B cell (primary cell): ENCODE results near the gene CASZ1. TPM values are rescaled to one million over a fixed set of nuclear protein-coding genes. Genes with fewer than 3 reads are reported as not detected.

ENCODE experiments used
- ATAC-seq: fragments of 200-7000 bp; cut with Tn5 transposase; one replicate; pipeline ENCODE4 v1.10.0; 2021; ENCODE audit warnings: low read depth, mild to moderate bottlenecking, moderate number of reproducible peaks, moderate library complexity
- CTCF ChIA-PET: fragments of 350-600 bp; sonication (Branson Sonifier 250); formaldehyde crosslinking; loops from one replicate; lab custom pipeline; 2021; ENCODE audit warnings: antibody characterized with exemption, inconsistent platforms; lab: Charles Lee
- POLR2A ChIA-PET: fragments of 350-600 bp; sonication (Branson Sonifier 250); formaldehyde crosslinking; loops from one replicate; lab custom pipeline; 2021; ENCODE audit warnings: antibody characterized with exemption; lab: Charles Lee
- DNase-seq: peaks from one replicate; pipeline ENCODE4 v3.0.0; 2013
- H2AFZ ChIP-seq: 2 replicates; pipeline ENCODE4 v1.6.1; 2012; ENCODE audit warnings: mild to moderate bottlenecking, low read depth, low read length; ENCODE audit not compliant: insufficient read depth, poor library complexity, severe bottlenecking
- H3K27ac ChIP-seq, 2 donors: 1 replicate in 1 of 2; 2 replicates in 1 of 2; pipeline ENCODE4 v1.5.1; 2012 to 2013; ENCODE audit warnings: low read length in 2 of 2, mild to moderate bottlenecking in 2 of 2, moderate library complexity in 1 of 2
- H3K27me3 ChIP-seq, 4 experiments: fragments of 200-600 bp in 1 of 4; sonication (generic) in 1 of 4; replicated peaks in 1 of 4; 1 replicate in 2 of 4; 2 replicates in 2 of 4; pipeline versions ENCODE4 v1.6.1 to v1.7.0; 2013 to 2016; ENCODE audit warnings: low read length in 3 of 4, mild to moderate bottlenecking in 2 of 4, mixed read lengths in 1 of 4, moderate library complexity in 1 of 4; ENCODE audit not compliant: insufficient read depth in 4 of 4, control insufficient read depth in 3 of 4; ENCODE audit errors: control extremely low read depth in 1 of 4
- H3K36me3 ChIP-seq, 2 experiments: replicated peaks in 1 of 2; 1 replicate in 1 of 2; 2 replicates in 1 of 2; pipeline versions ENCODE4 v1.6.1 to v1.7.1; 2013; ENCODE audit warnings: low read length in 1 of 2; ENCODE audit not compliant: insufficient read depth in 2 of 2, control insufficient read depth in 1 of 2; ENCODE audit errors: control extremely low read depth in 1 of 2, extremely low read depth in 1 of 2
- H3K4me1 ChIP-seq, 2 donors: fragments of 200-600 bp in 1 of 2; sonication (generic) in 1 of 2; 1 replicate in 1 of 2; 2 replicates in 1 of 2; pipeline versions ENCODE4 v1.5.1 to v1.6.1; 2013 to 2017; ENCODE audit warnings: low read length in 2 of 2; ENCODE audit not compliant: control insufficient read depth in 2 of 2, insufficient read depth in 2 of 2
- H3K4me2 ChIP-seq: replicated peaks from 2 replicates; pipeline ENCODE3; 2012; ENCODE audit warnings: mild to moderate bottlenecking, low read depth, low read length; ENCODE audit not compliant: poor library complexity, severe bottlenecking
- H3K4me3 ChIP-seq, 5 experiments: fragments of 200-600 bp in 1 of 5; sonication (generic) in 1 of 5; 1 replicate in 3 of 5; 2 replicates in 2 of 5; pipeline versions ENCODE4 v1.5.1 to v1.7.0; 2011 to 2016; ENCODE audit warnings: low read length in 4 of 5, mild to moderate bottlenecking in 4 of 5, low read depth in 2 of 5, control low read depth in 1 of 5, moderate library complexity in 1 of 5; ENCODE audit not compliant: insufficient read depth in 1 of 5; ENCODE audit errors: control extremely low read depth in 1 of 5, extremely low read depth in 1 of 5
- H3K79me2 ChIP-seq: fragments of 200-600 bp; sonication (generic); one replicate; pipeline ENCODE4 v1.6.0; 2016; ENCODE audit warnings: low read length; ENCODE audit not compliant: control insufficient read depth, insufficient read depth
- H3K9ac ChIP-seq: fragments of 200-600 bp; sonication (generic); 2 replicates; pipeline ENCODE4 v1.6.1; 2017; ENCODE audit warnings: mild to moderate bottlenecking, low read length, moderate library complexity
- H3K9me3 ChIP-seq, 3 donors: one replicate each; pipeline versions ENCODE4 v1.6.1 to v1.7.1; 2013; ENCODE audit warnings: low read length in 2 of 3; ENCODE audit not compliant: control insufficient read depth in 2 of 3, insufficient read depth in 1 of 3; ENCODE audit errors: control extremely low read depth in 1 of 3
- H4K20me1 ChIP-seq: 2 replicates; pipeline ENCODE4 v1.6.0; 2012; ENCODE audit warnings: mild to moderate bottlenecking, low read length; ENCODE audit not compliant: insufficient read depth, control insufficient read depth, poor library complexity, severe bottlenecking
- H3K27ac Mint-ChIP-seq: one replicate; pipeline ENCODE4 v1.8.0; 2021; ENCODE audit warnings: mixed read lengths
- H3K27me3 Mint-ChIP-seq: one replicate; pipeline ENCODE4 v1.8.0; 2021; ENCODE audit warnings: mixed read lengths
- H3K4me1 Mint-ChIP-seq: one replicate; pipeline ENCODE4 v1.8.0; 2021; ENCODE audit warnings: mixed read lengths
- H3K4me3 Mint-ChIP-seq: one replicate; pipeline ENCODE4 v1.8.0; 2021; ENCODE audit warnings: mixed read lengths
- H3K9me3 Mint-ChIP-seq: one replicate; pipeline ENCODE4 v1.8.0; 2022; ENCODE audit warnings: mixed read lengths; ENCODE audit not compliant: insufficient read depth
- EZH2 ChIP-seq: IDR thresholded peaks from 2 replicates; pipeline ENCODE4 v1.6.1; 2012; ENCODE audit warnings: borderline replicate concordance, low read depth, mild to moderate bottlenecking, moderate library complexity, low read length; ENCODE audit not compliant: insufficient read depth, poor library complexity, severe bottlenecking
- WGBS: methylation state at CpG from one replicate; pipeline ENCODE4 v1.1.5; 2013; ENCODE audit warnings: missing lambda C conversion rate; ENCODE audit not compliant: insufficient coverage; 5-methylcytosine and 5-hydroxymethylcytosine counted together
- intact Hi-C: fragments of 100-400 bp; cut with micrococcal nuclease; formaldehyde crosslinking; loops from one replicate; pipeline ENCODE4 v1.10.0; 2022
- polyA plus RNA-seq: library from polyadenylated mRNA; depleted of rRNA; stranded (reverse); fragments of >200 nt; gene quantifications from 2 replicates; pipeline ENCODE4 v1.2.3, GENCODE V29; 2012
- total RNA-seq, 2 donors: library from RNA; stranded (reverse); fragments of 120-200 nt in 1 of 2; gene quantifications; 1 replicate in 1 of 2; 2 replicates in 1 of 2; pipeline versions ENCODE4 v1.2.3 to v1.2.4, GENCODE V29; 2013 to 2022
- TF ChIP-seq, protein P1 (sequence below): fragments of 200-600 bp; IDR thresholded peaks from one replicate; pipeline ENCODE4 v1.8.0; 2022; ENCODE audit warnings: antibody characterized with exemption, mild to moderate bottlenecking

Gene CASZ1
- total and polyA plus RNA-seq, 2 donors (not counting 1 experiment from before 2014, with no cell fraction given), result 9.5 to 27.2 TPM

DNA sequence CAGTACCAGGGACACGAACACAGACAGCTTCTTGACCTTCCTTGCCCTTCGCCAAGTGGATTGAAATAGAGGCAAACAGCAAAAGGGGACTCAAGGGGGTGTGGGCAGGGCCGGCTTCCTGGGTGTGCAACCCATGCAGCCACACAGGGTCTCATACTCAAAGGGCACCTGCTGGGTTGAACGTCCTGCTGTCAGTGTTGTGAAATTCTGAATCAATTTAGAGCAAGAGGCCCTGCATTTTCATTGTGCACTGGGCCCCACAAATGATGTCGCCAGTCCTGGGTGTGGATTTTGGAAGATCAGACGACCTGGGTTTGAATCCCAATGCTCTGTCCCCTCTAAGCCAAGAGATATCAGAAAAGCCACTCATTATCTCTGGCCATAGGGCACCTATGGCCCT lies 51.1 kb downstream of the CASZ1 start:
- POLR2A ChIA-PET, result no interaction called here
- H3K27me3 Mint-ChIP-seq, result peaks cover 2% of the 10 kb centered on the region

DNA sequence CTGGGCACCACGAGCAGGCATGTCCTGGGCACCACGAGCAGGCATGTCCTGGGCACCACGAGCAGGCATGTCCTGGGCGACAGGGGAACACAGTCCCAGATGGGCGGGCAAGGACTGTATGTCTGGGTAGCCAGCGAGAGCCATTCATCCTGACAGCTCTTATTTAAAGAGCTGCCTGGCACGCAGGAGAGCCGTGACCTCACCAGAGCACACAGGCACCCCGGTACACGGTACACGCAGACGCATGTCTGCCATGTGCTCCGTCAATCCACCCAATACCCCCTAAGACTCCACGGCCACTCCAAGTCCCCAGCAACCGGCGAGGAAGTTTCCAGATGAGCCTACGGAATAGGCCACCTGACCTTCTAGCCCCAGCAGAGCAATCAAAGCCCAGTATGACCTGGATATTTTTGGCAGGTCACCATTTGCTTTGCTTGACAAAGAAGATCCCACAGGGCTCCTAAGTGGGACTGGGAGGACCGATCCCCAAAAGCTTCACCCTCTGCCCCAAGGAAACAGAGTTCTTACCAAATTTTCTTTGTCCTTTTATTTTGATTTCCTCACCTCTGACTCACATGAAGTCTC lies 51.7 kb downstream of the CASZ1 start:
- intact Hi-C loops, result no loop called here
- Histone ChIP-seq H3K36me3 (no peaks in the 10 kb centered on the region), H3K4me2 (no peak overlapping the region), H3K27ac (no peak overlapping the region), H3K9ac (no peak overlapping the region), H3K9me3 (no peaks in the 10 kb centered on the region), H3K27me3 (no peaks in the 10 kb centered on the region), H2AFZ (no peak overlapping the region), H4K20me1 (no peaks in the 10 kb centered on the region), H3K4me3 (no peak overlapping the region), H3K79me2 (no peaks in the 10 kb centered on the region), H3K4me1 (no peaks in the 10 kb centered on the region)
- CTCF ChIA-PET, result no interaction called here
- H3K4me3 Mint-ChIP-seq, result no peak overlapping the region
- H3K27me3 Mint-ChIP-seq, result peaks cover 4% of the 10 kb centered on the region
- POLR2A ChIA-PET, result no interaction called here
- no peaks in the 10 kb centered on the region for H3K4me1 Mint-ChIP-seq
- no peak overlapping the region for H3K27ac Mint-ChIP-seq
- ATAC-seq (no peak), DNase-seq (no peak)
- 93% methylated on average over 17 of the region's 18 CpGs for WGBS
- TF ChIP-seq EZH2, result no peak
- TF ChIP-seq, protein P1, sequence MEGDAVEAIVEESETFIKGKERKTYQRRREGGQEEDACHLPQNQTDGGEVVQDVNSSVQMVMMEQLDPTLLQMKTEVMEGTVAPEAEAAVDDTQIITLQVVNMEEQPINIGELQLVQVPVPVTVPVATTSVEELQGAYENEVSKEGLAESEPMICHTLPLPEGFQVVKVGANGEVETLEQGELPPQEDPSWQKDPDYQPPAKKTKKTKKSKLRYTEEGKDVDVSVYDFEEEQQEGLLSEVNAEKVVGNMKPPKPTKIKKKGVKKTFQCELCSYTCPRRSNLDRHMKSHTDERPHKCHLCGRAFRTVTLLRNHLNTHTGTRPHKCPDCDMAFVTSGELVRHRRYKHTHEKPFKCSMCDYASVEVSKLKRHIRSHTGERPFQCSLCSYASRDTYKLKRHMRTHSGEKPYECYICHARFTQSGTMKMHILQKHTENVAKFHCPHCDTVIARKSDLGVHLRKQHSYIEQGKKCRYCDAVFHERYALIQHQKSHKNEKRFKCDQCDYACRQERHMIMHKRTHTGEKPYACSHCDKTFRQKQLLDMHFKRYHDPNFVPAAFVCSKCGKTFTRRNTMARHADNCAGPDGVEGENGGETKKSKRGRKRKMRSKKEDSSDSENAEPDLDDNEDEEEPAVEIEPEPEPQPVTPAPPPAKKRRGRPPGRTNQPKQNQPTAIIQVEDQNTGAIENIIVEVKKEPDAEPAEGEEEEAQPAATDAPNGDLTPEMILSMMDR, result no peak
- H3K9me3 Mint-ChIP-seq, result no peaks in the 10 kb centered on the region

More for the DNA sequence above, 51.1 kb downstream of the CASZ1 start:
- Histone ChIP-seq H4K20me1 (no peaks in the 10 kb centered on the region), H3K4me1 (no peaks in the 10 kb centered on the region), H3K4me3 (no peak overlapping the region), H2AFZ (no peak overlapping the region), H3K36me3 (no peaks in the 10 kb centered on the region), H3K4me2 (no peak overlapping the region), H3K27ac (no peak overlapping the region), H3K9me3 (no peaks in the 10 kb centered on the region), H3K27me3 (no peaks in the 10 kb centered on the region), H3K9ac (no peak overlapping the region), H3K79me2 (no peaks in the 10 kb centered on the region)
- 83% methylated on average over 5 of the region's 6 CpGs for WGBS
- no peak for DNase-seq
- ATAC-seq, result no peak
- CTCF ChIA-PET, result no interaction called here
- Mint-ChIP-seq H3K27ac (no peak overlapping the region), H3K4me3 (no peak overlapping the region), H3K4me1 (no peaks in the 10 kb centered on the region), H3K9me3 (no peaks in the 10 kb centered on the region)
- intact Hi-C loops, result no loop called here
- TF ChIP-seq, protein P1, result no peak
- no peak for TF ChIP-seq EZH2
